VCaP (cell line): Measurements from ENCODE around the gene GLMP.

Experiments
- H3K27ac ChIP-seq: fragments of 450-650 bp; 2 replicates; pipeline ENCODE4 v1.5.1; 2017
- TF ChIP-seq, protein P1 (sequence below): fragments of 450-650 bp; conservative IDR thresholded peaks from 2 replicates; pipeline ENCODE4 v1.5.1; 2017; ENCODE audit warnings: mild to moderate bottlenecking, moderate library complexity

Gene GLMP

DNA sequence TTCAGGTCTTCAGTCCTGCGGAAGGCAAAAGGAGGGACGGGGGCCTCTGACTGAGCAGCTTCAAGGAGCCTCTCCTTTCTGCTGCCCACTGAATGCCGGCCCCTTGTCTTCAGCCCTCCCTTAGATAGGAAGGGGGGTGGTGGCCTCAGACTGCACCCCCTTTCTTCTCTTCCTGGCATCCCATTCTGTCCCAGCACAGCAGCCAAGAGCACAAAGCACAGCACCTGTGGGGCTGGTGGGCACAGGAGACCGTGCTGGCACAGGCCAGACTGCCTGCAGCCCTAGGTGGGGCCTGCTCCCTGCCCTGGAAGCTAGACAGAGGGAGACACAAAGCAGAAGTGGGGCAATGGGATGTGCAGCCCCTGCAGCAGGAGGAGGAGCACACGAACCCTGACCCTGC is 45.9 kb downstream of the GLMP start:
- no peak overlapping the region for H3K27ac ChIP-seq
- TF ChIP-seq, protein P1, sequence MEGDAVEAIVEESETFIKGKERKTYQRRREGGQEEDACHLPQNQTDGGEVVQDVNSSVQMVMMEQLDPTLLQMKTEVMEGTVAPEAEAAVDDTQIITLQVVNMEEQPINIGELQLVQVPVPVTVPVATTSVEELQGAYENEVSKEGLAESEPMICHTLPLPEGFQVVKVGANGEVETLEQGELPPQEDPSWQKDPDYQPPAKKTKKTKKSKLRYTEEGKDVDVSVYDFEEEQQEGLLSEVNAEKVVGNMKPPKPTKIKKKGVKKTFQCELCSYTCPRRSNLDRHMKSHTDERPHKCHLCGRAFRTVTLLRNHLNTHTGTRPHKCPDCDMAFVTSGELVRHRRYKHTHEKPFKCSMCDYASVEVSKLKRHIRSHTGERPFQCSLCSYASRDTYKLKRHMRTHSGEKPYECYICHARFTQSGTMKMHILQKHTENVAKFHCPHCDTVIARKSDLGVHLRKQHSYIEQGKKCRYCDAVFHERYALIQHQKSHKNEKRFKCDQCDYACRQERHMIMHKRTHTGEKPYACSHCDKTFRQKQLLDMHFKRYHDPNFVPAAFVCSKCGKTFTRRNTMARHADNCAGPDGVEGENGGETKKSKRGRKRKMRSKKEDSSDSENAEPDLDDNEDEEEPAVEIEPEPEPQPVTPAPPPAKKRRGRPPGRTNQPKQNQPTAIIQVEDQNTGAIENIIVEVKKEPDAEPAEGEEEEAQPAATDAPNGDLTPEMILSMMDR = no peak

DNA sequence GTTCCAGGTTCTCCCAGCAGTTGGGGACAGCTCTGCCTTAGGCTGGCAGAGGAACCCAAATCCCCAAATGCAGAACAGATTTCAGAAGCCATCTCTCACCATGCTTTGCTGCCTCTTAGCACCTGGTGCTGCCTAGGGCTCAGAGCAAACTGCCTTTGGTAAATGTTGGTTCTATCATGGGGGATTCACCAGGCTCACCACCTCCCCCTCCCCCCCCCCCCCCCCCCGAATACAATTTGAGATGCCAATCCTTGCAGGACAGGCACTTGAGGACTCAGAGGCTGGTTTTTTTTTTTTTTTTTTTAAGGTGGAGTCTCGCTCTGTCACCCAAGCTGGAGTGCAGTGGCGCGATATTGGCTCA is 47.2 kb downstream of the GLMP start:
- no peak overlapping the region for H3K27ac ChIP-seq

DNA sequence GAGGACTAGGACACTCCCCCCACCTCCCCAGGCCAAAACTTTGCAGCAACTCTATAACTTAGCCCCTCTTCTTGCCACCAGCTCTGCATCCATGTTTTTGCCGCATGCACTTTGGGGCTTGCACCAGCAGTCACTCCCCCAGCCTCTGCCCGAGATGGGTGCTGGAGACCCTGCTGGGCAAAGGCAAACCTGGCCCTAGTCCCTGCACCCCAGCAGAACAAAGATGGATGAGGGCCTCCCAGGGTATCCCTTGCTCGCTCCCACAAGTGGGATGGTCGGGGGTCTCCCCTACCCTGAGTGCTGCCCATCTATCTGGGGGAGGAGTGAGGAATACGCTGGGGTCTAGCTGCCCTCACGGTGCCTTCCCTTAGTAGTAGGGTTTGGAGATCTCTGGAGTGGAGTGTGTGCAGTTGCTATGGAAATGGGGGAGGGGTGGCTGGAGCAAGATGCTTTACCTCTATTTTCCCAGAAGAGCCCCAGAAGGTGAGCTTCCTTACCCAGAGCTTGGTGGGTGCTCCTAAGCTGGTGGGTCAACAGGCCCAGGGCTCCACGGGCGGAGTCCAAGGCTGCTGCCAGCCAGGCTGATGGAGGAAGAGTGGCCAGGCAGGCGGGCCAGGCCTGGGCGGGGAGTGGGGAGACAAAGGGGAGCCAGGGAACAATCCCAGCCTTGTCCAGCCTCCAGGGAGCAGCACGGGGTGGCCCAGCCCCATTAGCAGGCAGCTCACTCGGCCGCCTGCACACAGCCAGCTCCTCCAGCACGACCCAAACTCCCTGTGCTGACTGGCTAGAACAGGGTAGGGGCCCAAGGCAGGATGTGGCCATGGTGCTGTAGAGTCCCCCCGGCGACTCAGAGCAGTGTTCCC is 47.8 kb downstream of the GLMP start, which contains the start of gene PAQR6:
Gene PAQR6, minus strand, starts transcription at position 597 of the 863 bp plus-strand sequence. CDS start 1,325 bp downstream, outside the sequence.
- TF ChIP-seq, protein P1 = no peak
- H3K27ac ChIP-seq = no peak within 1 kb of the TSS

More for the DNA sequence above, 47.2 kb downstream of the GLMP start:
- TF ChIP-seq, protein P1 = no peak

DNA sequence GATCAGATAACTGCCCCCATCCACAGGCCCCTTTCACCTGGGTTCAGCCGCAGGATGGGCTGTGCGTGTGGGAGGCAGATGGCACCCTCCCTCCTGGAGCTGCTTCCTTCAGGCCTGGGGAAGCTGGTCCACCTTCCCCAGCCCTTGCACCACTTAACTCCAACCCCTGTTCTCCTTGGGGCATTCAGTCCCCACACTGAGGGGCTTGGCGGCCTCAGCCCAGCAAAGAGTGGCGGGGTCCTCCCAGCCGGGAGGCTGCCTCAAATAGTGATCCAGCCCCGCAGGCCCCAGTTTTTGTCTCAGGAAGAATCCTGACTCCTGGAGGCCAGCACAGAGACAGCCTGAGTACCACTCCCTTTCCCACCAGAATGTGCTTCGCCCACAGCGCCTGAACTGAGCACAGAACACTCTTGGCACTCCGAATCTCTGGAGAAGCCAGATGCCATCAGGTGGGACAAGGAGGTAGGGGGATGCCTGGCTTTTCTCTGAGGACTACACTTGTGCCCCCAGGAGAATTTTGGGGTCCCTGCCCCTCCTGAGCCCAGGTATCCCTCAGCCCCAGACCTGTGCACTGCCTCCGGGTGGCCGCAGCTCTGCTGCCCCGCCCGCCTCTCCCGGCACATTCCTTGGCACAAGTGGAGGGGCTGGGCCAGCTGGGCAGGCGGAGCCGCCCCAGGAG is 48.6 kb downstream of the GLMP start:
- TF ChIP-seq, protein P1 = no peak

DNA sequence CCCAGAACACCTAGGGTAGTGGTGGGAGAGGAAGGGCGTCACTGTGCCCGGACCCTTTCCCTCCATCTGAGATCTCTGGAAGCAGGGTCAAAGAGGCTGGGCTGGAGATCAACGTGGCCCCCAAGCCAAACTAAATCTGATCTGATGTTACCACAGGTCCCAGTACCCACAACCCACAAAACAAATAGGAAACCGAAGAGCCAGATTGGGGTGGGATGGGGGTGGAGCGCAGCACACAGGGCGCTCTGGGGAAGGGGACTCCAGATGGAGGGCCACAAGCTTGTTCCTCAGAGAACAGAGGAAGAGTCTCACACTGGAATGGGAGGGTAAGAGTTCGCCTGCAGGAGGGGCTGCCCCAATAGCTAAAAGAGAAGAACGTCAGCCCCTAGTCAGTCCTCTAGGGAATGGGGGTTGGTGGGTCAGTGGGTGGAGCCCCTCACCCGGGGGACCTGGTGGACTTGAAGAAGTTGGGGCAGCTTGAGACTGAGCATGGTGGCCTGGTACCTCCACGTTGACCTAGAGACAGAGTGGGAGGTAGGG is 49.2 kb downstream of the GLMP start:
- peak overlapping the region; percentile 40; the same call in 1 of the 2 replicates for H3K27ac ChIP-seq
- TF ChIP-seq, protein P1 = no peak

More for the DNA sequence above, 48.6 kb downstream of the GLMP start:
- no peak overlapping the region for H3K27ac ChIP-seq

DNA sequence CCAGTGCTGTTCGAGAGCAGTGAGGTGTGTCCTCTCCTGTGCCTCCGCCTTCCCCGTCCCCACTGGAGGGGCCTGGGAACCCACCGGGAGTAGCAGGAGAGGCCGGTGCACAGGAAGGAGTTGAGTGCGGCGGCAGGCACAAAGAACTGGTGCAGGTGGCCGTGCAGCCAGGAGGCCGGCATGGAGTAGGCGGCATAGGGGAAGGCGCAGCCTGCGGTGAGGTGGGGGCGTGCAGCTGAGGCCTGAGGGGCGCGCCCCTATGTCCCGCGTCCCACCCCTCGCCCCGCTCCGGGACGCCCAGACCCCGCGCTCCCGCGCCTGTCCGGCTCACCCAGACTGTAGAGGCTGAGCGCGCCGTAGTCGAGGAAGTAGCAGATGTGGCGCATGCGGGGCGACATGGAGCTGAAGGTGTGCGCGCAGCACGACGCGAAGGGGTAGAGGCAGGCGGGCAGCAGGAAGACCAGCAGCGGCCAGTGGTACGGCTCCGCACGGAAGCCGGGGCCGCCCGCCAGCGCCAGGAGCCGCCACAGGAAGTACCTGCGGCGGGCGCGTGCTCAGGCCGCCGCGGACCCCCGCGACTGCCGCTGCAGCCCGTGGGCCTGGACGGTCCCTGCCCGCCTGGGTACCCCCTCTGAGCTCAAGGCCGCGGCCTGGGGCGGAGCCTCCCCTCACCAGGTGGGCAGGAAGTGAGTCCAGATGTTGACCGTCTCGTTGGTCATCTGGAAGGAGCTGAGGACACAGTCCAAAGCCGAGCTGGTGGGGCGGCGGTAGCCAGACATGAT is 49.8 kb downstream of the GLMP start:
- H3K27ac ChIP-seq = peak overlapping the region; percentile 40; the same call in 1 of the 2 replicates
- TF ChIP-seq, protein P1 = no peak
